Activated T-helper 1 cell treated with Interleukin-2 at 50 U/mL for 16 hours (primary cell): ENCODE data around the gene TMEM217.
"Not testable (repeated sequence)": the region's sequence is repeated elsewhere in the genome, so short reads cannot be mapped to it uniquely, and the experiment has no call there.

Experiments used
- DNase-seq: peaks from one replicate; pipeline ENCODE4 v3.0.0-alpha.2; 2020; ENCODE audit warnings: low read depth

TMEM217 gene

GRCh38 chr6:37257634-37258404, at the start of gene TMEM217, which contains the start of gene TBC1D22B:
TMEM217 (minus strand) TSS chr6:37258144; CDS start chr6:37219030, 39,114 bp downstream.
TBC1D22B (plus strand) TSS chr6:37257772; CDS start chr6:37257918, 146 bp downstream.
- DNase-seq: peak; percentile 92

- not testable (repeated sequence) for DNase-seq
Measured at GRCh38 chr6:37307484-37307883, 49.5 kb upstream of the TMEM217 start.

GRCh38 chr6:37306624-37307222, 48.8 kb upstream of the TMEM217 start:
- DNase-seq: no peak

- DNase-seq: no peak
Measured at GRCh38 chr6:37305841-37306425, 48.0 kb upstream of the TMEM217 start.

- DNase-seq: no peak
Measured at GRCh38 chr6:37304766-37305165, 46.8 kb upstream of the TMEM217 start.

- DNase-seq: no peak
Measured at GRCh38 chr6:37303891-37304503, 46.1 kb upstream of the TMEM217 start.

- DNase-seq: no peak
Measured at GRCh38 chr6:37303091-37303660, 45.2 kb upstream of the TMEM217 start.

GRCh38 chr6:37302086-37302686, 44.2 kb upstream of the TMEM217 start:
- no peak for DNase-seq

GRCh38 chr6:37299990-37300389, 42.0 kb upstream of the TMEM217 start:
- DNase-seq: no peak

- DNase-seq: no peak
Measured at GRCh38 chr6:37298958-37299357, 41.0 kb upstream of the TMEM217 start.

GRCh38 chr6:37297637-37298036, 39.7 kb upstream of the TMEM217 start:
- not testable (repeated sequence) for DNase-seq

- DNase-seq: no peak
Measured at GRCh38 chr6:37293426-37293825, 35.5 kb upstream of the TMEM217 start.

GRCh38 chr6:37289931-37290330, 32.0 kb upstream of the TMEM217 start:
- no peak for DNase-seq

GRCh38 chr6:37288247-37288646, 30.3 kb upstream of the TMEM217 start:
- no peak for DNase-seq

- no peak for DNase-seq
Measured at GRCh38 chr6:37287519-37288157, 29.7 kb upstream of the TMEM217 start.

GRCh38 chr6:37285861-37286311, 27.9 kb upstream of the TMEM217 start:
- no peak for DNase-seq

GRCh38 chr6:37284781-37285180, 26.8 kb upstream of the TMEM217 start:
- no peak for DNase-seq

GRCh38 chr6:37283671-37284151, 25.8 kb upstream of the TMEM217 start:
- no peak for DNase-seq

GRCh38 chr6:37283268-37283667, 25.3 kb upstream of the TMEM217 start:
- DNase-seq: no peak

GRCh38 chr6:37282371-37282770, 24.4 kb upstream of the TMEM217 start:
- DNase-seq: no peak
